HCEC 1CT (cell line): ENCODE measurements around the gene KIR2DL3.
"Not testable (repeated sequence)": the region's sequence is repeated elsewhere in the genome, so short reads cannot be mapped to it uniquely, and the experiment has no call there.

Experiments
- DNase-seq: peaks from one replicate; pipeline ENCODE4 v3.0.0-alpha.2; 2017

KIR2DL3 gene

DNA sequence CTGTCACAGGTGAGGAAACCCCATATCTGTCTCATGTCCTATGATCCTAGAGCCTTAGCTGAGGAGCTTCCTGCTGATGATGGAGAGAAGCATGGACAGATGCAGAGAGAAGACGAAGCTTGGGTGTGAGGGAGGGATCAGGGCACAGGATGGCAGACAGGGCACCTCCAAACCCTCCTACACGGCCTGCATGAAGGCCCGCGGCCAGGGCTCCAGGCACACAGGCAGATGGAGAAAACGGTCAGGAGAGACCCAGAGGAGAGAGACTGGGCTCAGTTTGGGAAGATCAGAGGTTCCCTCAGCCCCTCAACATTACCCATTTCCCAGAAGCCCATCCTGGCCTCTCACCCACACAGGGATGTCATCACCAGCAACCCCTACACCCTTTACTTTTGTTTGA, 5.8 kb downstream of the KIR2DL3 start:
- DNase-seq = not testable (repeated sequence)

DNA sequence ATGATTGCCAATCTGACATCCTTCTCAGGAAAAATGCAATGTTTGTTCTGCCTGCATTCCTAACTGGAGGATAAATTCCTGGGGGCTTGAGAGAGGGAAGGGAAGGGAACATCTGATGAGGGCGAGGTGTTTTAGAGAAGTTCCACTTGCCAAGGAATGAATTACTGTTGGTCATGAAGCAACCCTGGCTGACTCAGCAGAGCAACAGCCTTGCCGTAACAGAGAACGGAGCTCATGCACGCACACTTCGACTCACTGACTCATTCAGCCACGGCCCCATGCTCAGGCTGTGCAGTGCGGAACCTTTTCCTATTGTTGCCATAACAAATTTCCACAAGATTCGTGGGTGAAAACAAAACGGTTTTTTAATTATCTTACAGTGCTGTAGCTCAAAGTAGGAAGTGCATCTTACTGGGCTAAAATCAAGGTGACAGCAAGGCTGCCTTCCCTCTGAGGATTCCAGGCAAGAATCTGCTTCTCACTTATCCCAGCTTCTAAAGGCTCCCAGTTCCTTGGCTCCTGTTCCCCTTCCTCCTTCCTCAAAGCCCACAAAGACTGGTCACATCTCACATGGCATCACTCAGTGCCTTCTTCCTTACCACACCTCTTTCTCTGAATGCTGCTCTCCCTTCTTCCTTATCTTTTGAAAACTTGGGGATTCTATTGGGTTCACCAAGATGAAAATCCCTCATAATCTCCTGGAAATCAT, 9.5 kb downstream of the KIR2DL3 start:
- DNase-seq = not testable (repeated sequence)

DNA sequence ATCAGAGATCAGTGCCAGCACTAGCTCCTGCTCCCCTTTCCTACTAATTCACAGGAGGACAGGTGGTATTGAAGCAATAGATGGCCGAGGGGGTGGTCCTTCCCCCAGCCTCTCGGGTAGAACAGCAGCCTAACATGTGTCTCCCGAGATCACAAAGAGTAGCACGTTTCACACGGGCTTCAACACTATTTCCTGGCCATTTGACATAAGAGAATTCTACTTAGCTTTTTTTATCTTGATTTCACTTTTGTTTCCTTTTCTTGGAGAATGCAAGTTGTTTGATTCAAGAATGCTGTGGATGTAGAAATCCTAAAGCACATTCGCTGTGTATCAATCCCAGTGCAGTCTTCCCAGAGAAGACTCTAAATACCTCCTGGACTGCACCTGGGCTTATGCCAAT, 12.0 kb downstream of the KIR2DL3 start:
- DNase-seq = not testable (repeated sequence)

DNA sequence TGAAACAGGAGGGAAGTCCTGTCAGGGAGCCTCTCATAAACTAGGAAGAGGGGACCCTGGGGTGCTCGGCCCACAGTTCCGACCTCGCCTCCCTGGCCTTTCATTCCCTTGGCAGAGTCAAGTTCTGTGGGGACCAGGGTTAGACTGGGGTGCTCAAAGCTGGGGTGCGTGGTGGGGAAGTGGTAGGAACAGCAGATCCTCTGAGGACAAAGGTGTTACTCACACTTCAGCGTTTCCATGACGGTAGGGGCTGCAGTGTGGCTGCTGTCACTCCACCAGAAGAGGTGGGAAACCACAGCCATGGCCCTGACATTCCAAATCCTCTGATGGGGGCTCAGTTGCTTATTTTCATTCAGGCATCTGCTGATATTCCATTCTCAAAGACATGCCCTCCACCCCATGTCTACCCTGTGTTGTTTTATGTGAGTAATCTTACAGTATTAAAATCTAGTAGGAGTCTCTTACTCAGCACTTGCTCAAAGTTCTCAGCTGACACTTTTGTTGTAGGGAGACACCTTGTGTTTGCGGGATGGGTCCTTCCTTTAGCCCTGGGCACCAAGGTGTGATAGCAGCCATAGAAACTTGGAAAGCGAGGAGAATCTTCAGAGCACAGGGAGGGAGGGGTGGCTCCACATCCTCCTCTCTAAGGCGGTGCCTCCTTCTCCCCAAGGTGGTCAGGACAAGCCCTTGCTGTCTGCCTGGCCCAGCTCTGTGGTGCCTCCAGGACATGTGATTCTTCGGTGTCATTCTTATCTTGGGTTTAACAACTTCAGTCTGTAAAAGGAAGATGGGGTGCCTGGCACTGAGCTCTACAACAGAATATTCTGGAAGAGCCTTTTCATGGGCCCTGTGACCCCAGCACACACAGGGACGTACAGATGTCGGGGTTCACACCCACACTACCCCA, 18.1 kb downstream of the KIR2DL3 start:
- DNase-seq = not testable (repeated sequence)

DNA sequence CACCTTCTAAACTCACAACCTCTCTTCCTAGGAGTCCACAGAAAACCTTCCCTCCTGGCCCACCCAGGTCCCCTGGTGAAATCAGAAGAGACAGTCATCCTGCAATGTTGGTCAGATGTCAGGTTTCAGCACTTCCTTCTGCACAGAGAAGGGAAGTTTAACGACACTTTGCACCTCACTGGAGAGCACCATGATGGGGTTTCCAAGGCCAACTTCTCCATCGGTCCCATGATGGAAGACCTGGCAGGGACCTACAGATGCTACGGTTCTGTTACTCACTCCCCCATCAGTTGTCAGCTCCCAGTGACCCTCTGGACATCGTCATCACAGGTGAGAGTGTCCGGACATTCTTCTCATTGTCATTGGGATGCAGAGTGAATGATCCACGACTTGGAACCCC, 20.3 kb downstream of the KIR2DL3 start:
- not testable (repeated sequence) for DNase-seq

DNA sequence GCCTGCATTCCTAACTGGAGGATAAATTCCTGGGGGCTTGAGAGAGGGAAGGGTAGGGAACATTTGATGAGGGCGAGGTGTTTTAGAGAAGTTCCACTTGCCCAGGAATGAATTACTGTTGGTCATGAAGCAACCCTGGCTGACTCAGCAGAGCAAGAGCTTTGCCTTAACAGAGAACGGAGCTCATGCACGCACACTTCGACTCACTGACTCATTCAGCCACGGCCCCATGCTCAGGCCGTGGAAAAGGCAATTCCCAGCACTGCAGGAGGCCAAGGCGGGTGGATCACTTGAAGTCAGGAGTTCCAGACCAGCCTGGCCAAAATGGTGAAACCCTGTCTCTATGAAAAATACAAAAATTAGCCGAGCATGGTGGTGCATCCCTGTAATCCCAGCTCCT, 25.9 kb downstream of the KIR2DL3 start:
- not testable (repeated sequence) for DNase-seq

DNA sequence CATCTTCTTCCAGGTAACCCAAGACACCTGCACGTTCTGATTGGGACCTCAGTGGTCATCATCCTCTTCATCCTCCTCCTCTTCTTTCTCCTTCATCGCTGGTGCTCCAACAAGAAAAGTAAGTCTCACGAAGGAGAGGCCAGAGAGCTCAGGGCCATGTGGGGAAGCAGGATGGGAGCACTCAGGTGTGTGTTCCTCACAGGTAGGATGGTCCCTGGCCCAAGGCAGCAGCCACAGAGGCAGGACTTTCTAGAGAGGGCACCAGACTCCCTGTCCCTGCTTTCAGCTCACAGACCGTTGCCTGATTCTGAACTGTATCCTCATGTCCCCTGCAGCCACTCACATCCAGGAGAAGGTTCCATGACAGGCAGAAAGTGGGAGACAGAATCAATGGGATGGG, 28.2 kb downstream of the KIR2DL3 start:
- DNase-seq = not testable (repeated sequence)

DNA sequence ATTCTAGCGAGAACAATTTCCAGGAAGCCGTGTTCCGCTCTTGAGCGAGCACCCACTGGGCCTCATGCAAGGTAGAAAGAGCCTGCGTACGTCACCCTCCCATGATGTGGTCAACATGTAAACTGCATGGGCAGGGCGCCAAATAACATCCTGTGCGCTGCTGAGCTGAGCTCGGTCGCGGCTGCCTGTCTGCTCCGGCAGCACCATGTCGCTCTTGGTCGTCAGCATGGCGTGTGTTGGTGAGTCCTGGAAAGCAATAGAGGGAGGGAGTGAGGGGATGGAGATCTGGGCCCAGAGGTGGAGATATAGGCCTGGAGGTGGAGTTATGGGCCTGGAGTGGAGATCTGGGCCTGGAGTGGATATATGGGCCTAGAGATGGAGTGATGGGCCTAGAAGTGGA, 31.3 kb downstream of the KIR2DL3 start, which contains the start of gene KIR2DL1:
Gene KIR2DL1 (plus strand): TSS at position 148 of the 400 bp plus-strand sequence. CDS start 58 bp downstream, at position 206.
- not testable (repeated sequence) for DNase-seq

DNA sequence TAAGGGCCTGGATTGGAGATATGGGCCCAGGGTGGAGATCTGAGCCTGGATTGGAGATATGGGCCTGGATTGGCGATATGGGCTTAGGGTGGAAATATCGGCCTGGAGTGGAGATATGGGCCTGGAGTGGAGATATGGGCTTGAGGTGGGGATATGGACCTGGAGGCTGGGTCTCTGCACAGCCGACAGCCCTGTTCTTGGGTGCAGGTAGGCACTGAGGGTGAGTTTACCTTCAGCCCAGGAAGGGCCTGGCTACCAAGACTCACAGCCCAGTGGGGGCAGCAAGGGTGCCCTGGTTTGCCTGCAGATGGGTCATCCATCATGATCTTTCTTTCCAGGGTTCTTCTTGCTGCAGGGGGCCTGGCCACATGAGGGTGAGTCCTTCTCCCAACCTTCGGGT, 32.2 kb downstream of the KIR2DL3 start:
- DNase-seq = not testable (repeated sequence)

DNA sequence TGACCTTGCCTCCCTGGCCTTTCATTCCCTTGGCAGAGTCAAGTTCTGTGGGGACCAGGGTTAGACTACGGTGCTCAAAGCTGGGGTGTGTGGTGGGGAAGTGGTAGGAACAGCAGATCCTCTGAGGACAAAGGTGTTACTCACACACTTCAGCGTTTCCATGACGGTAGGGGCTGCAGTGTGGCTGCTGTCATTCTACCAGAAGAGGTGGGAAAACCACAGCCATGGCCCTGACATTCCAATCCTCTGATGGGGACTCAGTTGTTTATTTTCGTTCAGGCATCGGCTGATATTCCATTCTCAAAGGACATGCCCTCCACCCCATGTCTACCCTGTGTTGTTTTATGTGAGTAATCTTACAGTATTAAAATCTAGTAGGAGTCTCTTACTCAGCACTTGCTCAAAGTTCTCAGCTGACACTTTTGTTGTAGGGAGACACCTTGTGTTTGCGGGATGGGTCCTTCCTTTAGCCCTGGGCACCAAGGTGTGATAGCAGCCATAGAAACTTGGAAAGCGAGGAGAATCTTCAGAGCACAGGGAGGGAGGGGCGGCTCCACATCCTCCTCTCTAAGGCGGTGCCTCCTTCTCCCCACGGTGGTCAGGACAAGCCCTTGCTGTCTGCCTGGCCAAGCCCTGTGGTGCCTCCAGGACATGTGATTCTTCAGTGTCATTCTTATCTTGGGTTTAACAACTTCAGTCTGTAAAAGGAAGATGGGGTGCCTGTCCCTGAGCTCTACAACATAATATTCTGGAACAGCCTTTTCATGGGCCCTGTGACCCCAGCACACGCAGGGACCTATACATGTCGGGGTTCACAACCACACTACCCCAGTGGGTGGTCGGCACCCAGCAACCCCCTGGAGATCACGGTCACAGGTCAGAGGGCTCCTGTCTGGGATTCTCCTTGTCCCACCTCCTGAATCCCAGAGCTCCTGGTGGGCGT, 33.0 kb downstream of the KIR2DL3 start:
- not testable (repeated sequence) for DNase-seq

DNA sequence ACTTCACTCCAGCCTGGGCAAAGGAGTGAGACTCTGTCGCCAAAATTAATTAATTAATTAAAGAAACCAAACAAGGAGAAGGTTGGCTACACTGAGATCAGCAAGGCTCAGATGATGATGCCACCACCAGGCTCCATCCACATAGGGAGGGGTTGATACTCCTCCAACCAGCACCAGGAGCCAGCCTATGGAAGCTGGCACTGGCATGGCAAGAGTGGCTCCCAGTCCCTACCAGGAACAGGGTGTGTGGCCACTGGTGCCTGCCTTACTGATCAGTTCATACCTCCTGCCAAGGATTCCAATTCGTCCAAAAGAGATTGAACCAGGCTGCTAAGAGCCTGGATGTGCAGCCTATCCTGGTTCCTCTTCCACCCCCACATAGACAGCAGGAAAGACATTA, 34.4 kb downstream of the KIR2DL3 start:
- not testable (repeated sequence) for DNase-seq

DNA sequence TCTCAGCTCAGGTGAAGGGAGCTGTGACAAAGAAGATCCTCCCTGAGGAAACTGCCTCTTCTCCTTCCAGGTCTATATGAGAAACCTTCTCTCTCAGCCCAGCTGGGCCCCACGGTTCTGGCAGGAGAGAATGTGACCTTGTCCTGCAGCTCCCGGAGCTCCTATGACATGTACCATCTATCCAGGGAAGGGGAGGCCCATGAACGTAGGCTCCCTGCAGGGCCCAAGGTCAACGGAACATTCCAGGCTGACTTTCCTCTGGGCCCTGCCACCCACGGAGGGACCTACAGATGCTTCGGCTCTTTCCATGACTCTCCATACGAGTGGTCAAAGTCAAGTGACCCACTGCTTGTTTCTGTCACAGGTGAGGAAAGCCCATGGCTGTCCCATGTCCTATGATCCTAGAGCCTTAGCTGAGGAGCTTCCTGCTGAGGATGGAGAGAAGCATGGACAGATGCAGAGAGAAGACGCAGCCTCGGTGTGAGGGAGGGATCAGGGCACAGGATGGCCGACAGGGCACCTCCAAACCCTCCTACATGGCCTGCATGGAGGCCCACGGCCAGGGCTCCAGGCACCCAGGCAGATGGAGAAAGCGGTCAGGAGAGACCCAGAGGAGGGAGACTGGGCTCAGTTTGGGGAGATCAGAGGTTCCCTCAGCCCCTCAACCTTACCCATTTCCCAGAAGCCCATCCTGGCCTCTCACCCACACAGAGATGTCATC, 36.9 kb downstream of the KIR2DL3 start:
- not testable (repeated sequence) for DNase-seq

DNA sequence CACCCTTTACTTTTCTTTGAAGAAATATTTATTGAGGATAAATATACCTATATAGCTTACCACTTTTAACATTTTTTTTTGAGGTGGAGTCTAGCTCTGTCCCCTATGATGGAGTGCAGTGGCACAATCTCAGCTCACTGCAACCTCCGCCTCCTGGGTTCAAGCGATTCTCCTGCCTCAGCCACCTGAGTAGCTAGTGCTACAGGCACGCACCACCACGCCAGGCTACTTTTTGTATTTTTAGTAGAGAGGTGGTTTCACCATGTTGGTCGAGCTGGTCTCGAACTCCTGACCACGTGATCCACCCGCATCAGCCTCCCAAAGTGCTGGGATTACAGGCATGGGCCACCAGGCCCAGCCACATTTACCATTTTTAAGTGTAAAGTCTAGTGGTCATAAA, 37.5 kb downstream of the KIR2DL3 start:
- not testable (repeated sequence) for DNase-seq

DNA sequence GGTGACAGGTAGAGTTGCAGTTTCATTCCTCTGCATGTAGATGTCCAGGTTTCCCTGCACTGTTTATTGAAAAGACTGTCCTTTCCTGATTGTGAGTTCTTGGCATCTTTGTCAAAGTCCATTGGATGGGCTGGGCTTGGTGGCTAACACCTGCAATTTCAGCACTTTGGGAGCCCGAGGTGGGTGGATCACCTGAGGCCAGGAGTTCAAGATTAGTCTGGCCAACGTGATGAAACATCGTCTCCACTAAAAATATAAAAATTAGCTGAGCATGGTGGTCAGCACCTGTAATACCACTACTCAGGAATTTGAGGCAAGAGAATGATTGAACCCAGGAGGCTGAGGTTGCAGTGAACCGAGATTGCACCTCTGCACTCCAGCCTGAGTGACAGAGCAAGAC, 39.5 kb downstream of the KIR2DL3 start:
- DNase-seq = not testable (repeated sequence)

DNA sequence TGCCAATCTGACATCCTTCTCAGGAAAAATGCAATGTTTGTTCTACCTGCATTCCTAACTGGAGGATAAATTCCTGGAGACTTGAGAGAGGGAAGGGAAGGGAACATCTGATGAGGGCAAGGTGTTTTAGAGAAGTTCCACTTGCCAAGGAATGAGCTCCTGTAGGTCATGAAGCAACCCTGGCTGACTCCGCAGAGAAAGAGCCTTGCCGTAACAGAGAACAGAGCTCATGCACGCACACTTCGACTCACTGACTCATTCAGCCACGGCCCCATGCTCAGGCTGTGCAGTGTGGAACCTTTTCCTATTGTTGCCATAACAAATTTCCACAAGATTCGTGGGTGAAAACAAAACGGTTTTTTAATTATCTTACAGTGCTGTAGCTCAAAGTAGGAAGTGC, 40.6 kb downstream of the KIR2DL3 start:
- DNase-seq = not testable (repeated sequence)

DNA sequence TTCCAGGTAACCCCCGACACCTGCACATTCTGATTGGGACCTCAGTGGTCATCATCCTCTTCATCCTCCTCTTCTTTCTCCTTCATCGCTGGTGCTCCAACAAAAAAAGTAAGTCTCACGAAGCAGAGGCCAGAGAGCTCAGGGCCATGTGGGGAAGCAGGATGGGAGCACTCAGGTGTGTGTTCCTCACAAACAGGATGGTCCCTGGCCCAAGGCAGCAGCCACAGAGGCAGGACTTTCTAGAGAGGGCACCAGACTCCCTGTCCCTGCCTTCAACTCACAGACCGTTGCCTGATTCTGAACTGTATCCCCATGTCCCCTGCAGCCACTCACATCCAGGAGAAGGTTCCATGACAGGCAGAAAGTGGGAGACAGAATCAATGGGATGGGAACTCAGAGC, 44.6 kb downstream of the KIR2DL3 start:
- not testable (repeated sequence) for DNase-seq

DNA sequence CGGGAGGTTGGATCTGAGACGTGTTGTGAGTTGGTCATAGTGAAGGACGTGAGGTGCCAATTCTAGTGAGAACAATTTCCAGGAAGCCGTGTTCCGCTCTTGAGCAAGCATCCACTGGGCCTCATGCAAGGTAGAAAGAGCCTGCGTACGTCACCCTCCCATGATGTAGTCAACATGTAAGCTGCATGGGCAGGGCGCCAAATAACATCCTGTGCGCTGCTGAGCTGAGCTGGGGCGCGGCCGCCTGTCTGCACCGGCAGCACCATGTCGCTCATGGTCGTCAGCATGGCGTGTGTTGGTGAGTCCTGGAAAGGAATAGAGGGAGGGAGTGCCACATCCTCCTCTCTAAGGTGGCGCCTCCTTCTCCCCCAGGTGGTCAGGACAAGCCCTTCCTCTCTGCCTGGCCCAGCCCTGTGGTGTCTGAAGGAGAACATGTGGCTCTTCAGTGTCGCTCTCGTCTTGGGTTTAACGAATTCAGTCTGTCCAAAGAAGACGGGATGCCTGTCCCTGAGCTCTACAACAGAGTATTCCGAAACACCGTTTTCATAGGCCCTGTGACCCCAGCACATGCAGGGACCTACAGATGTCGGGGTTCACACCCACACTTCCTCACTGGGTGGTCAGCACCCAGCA, 47.9 kb downstream of the KIR2DL3 start:
- DNase-seq = not testable (repeated sequence)

DNA sequence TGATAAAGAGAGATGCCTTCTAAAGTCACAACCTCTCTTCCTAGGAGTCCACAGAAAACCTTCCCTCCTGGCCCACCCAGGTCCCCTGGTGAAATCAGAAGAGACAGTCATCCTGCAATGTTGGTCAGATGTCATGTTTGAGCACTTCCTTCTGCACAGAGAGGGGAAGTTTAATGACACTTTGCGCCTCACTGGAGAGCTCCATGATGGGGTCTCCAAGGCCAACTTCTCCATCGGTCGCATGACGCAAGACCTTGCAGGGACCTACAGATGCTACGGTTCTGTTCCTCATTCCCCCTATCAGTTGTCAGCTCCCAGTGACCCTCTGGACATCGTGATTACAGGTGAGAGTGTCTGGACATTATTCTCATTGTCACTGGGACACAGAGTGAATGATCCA, 49.8 kb downstream of the KIR2DL3 start:
- DNase-seq = not testable (repeated sequence)

DNA sequence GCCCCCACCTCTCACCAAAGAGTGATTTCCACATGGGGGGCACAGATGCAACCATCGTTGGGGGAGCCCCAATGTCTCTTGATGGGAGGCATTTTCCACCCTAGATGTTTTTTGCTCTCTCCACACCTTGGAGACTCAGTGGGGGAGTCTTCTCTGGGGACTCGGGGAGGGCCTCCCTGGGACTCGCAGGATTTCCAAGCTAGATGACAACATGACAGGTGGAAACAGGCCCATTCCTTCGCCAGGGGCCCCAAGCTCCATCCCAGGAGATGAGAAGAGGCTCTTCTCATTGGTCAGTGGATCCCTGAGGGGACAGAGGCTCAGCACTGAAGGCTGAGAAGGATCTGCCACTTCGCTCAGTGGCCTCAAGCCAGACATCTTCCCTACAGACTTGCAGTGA, 52.4 kb downstream of the KIR2DL3 start:
- no peak for DNase-seq

DNA sequence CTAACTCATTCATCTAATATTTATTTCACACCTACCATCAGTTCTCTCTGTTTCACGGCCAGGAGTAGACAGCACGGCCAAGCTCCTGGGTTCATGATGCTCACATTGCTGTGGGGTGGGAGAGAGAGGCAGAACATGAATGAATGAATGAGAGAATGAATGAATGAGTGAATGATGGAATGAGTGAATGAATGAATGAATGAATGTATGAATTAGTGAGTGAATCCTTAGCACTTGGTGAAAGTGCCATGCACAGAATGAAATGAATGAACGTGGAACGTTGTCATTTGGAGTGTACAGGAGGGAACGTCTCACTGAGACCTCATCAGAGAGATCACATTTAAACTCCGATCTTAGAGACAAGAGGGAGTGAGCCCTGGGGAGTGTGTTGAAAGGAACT, 53.2 kb downstream of the KIR2DL3 start:
- DNase-seq = no peak

DNA sequence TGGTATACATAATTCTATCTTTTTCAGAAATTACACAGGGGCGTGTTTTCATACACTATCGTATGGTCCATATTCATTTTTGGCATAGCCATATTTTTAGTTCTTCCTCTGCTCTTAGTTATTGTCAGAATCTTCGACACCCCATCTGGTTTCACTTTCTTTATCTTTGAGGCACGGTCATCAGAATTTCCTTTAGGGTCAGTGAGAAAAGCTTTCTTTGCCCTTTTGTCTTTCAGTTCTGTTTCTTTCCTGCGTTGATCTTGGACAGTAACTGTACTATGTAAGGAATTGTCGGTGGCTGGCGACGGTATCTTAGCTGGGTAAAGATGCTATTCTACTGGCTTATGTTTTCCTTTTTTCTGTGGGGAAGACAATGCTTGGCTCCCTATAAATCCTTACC, 54.5 kb downstream of the KIR2DL3 start:
- DNase-seq = no peak
